ENCODE data around the gene NECTIN2. TPM values are rescaled to one million over a fixed set of nuclear protein-coding genes. Genes with fewer than 3 reads are reported as not detected.
A peak's percentile ranks its signal among the peaks of the same experiment; 100 is the strongest.

NECTIN2 gene
- total RNA-seq, 1 donor from 2014 or later: 240 TPM

DNA sequence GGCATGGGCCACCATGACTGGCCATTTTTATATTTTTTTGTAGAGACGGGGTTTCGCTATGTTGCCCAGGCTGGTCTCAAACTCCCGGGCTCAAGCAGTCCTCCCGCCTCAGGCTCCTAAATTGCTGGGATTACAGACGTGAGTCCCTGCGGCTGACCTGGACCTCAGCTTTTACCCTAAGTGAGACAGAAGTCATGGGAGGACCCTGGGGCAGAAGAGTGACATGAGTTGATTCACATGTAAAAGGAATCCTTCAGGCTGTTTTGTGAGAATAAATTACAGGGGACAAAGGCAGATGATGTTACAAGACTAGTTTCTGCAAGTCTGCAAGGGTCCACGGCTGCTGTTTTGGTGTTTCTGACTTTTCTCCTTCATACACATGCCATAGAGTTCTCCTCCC is 39.8 kb upstream of the NECTIN2 start:
- no peak overlapping the region for H3K4me3 ChIP-seq (ENCODE audit: low read depth, low read length)
- H3K27me3 ChIP-seq (ENCODE audit: control insufficient read depth, insufficient read depth, low read length): no peaks in the 10 kb centered on the region
- TF ChIP-seq, protein P1, sequence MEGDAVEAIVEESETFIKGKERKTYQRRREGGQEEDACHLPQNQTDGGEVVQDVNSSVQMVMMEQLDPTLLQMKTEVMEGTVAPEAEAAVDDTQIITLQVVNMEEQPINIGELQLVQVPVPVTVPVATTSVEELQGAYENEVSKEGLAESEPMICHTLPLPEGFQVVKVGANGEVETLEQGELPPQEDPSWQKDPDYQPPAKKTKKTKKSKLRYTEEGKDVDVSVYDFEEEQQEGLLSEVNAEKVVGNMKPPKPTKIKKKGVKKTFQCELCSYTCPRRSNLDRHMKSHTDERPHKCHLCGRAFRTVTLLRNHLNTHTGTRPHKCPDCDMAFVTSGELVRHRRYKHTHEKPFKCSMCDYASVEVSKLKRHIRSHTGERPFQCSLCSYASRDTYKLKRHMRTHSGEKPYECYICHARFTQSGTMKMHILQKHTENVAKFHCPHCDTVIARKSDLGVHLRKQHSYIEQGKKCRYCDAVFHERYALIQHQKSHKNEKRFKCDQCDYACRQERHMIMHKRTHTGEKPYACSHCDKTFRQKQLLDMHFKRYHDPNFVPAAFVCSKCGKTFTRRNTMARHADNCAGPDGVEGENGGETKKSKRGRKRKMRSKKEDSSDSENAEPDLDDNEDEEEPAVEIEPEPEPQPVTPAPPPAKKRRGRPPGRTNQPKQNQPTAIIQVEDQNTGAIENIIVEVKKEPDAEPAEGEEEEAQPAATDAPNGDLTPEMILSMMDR (IDR thresholded peaks at IDR 0.05; ENCODE audit: insufficient read depth, low read length, poor library complexity, severe bottlenecking): no peak
- DNase-seq (ENCODE audit: low read depth): no peak
- no peaks in the 10 kb centered on the region for H3K36me3 ChIP-seq (ENCODE audit: control insufficient read depth, insufficient read depth, low read length)

DNA sequence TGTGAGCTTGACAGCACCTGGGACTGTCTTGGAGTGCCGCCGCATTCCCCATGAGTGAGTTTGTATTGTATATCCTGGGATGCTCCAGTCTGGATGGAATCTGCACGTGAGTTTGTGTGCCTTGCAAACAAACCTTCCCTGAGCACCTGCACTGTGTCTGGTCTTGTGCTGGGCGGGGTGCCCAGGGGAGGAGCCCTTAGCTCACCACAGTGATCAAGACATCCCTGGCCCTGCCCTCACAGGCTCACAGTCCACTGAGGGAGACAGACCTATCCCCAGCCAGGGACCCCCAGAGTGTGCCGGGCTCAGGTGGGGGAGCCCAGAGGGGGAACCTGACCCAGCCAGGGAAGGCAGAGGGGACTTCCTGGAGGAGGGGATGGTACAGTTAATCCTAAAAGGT is 38.9 kb upstream of the NECTIN2 start:
- no peaks in the 10 kb centered on the region for H3K27me3 ChIP-seq (ENCODE audit: control insufficient read depth, insufficient read depth, low read length)
- TF ChIP-seq, protein P1 (IDR thresholded peaks at IDR 0.05; ENCODE audit: insufficient read depth, low read length, poor library complexity, severe bottlenecking): no peak
- no peak for DNase-seq (ENCODE audit: low read depth)
- H3K36me3 ChIP-seq (ENCODE audit: control insufficient read depth, insufficient read depth, low read length): no peaks in the 10 kb centered on the region
- H3K4me3 ChIP-seq (ENCODE audit: low read depth, low read length): no peak overlapping the region

DNA sequence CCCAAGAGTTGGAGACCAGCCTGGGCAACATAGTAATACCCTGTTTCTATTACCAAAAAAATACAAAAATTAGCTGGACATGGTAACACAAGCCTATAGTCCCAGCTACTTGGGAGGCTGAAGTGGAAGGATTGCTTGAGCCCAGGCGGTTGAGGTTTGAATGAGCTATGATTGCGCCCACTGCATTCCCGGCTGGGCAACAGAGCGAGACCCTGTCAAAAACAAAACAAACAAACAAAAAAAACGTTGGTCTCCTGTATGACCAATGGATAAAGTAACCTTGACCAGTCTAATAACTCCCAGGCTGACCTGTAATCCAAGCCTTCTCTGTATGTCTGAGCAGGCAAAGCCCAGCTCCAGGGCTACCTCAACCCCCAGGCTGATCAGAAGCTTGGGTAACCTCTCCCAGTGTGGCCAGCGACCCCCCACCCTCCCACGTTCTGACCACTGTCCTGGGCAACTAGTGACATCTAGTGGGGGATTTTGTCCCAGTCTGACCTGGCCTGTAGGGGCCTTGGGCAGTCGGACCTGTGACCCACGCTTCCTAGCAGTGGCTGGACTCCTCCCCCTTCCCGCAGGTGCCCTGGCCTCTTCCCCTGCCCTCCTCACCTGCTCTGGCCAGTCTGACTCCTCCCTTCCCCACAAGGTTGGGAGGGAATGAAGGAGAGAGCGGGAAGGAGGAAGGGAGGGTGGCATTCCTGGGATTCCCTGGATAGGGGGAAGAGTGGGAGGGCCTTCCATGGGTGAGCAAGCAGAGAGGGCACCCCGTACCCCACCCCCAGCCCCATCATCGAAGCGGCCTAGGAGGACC is 38.2 kb upstream of the NECTIN2 start:
- Histone ChIP-seq H3K27me3 (ENCODE audit: control insufficient read depth, insufficient read depth, low read length) (no peaks in the 10 kb centered on the region), H3K36me3 (ENCODE audit: control insufficient read depth, insufficient read depth, low read length) (no peaks in the 10 kb centered on the region), H3K4me3 (ENCODE audit: low read depth, low read length) (no peak overlapping the region)
- peak; percentile 43 for DNase-seq (ENCODE audit: low read depth)
- TF ChIP-seq, protein P1 (IDR thresholded peaks at IDR 0.05; ENCODE audit: insufficient read depth, low read length, poor library complexity, severe bottlenecking): peak; percentile 37

DNA sequence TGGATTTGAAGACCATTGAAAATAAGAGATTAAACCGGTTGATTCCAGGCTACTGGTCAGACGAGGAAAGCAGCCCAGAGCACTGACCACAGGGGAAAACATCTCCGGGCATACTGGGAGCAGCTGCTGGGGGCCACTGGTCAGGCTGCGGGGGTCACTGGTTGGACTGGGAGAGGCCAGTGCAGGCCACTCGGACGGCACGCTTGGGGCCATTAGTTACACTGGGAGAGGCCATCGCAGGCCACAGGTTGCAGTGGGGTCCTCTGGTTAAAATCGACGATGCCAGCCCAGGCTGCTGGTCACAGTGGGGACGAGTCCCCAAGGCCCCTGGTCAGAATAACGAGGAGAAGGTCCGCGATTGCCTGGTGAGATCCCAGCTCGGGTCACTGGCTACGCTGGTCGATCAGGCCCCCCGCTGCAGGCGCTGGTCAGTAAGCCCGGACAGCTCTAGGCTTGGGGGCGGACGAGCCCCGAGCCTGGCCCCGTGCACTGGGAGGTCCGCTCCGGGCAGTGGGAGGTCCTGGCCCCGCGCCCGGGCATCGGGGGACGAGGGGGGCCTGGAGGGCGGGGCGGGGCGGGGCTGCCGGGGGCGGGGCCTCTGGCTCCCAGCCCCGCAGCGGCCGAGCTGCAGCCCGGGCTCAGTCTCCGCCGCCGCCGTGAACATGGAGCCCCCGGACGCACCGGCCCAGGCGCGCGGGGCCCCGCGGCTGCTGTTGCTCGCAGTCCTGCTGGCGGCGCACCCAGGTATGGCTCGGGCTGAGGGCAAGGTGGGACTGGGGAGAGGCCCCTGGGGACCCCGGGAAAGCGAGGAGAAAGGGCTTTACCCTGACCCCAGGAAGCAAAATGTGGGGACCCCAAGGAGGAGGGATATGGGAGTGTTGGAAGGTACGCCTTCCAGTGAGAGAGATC is 37.4 kb upstream of the NECTIN2 start, which contains the start of gene BCAM:
BCAM (plus strand) TSS at position 641 of the 909 bp plus-strand sequence; CDS start at position 663, 22 bp downstream.
- no peaks in the 10 kb centered on the region for H3K27me3 ChIP-seq (ENCODE audit: control insufficient read depth, insufficient read depth, low read length)
- TF ChIP-seq, protein P1 (IDR thresholded peaks at IDR 0.05; ENCODE audit: insufficient read depth, low read length, poor library complexity, severe bottlenecking): no peak
- H3K36me3 ChIP-seq (ENCODE audit: control insufficient read depth, insufficient read depth, low read length): no peaks in the 10 kb centered on the region
- DNase-seq (ENCODE audit: low read depth): no peak
- H3K4me3 ChIP-seq (ENCODE audit: low read depth, low read length): peak within 1 kb of the TSS; percentile 68

DNA sequence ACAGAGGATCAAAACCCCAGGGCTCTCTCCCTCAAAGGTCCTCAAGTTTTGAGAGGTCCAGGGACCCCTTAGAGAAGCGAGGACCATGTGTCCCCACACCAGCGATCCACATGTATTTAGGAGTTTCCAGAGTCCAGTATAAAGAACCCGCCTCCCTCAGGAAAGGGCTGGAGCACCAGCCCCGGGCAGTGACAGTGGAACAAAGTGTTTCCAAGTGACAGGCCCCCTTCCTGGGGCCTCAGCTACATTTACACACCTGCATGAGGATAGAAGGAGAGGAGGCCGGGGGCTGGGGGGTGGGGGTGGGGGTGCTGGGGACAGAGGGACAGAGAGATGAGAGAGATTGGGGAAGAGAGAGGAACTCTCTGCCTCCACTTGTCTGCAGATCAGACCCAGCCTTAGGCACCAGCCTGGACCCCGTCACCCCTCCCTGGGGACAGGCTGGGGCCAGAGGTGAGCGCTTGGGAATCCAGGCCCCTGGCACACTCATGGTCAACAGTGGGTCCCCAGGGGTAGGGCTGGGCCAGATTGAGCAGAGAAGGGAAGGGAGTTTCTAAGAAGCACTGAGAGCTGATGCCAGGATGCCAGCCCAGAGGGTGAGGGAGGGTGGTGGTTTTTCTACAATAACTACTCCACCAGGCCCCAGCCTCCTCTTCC is 36.4 kb upstream of the NECTIN2 start:
- no peak for DNase-seq (ENCODE audit: low read depth)
- Histone ChIP-seq H3K36me3 (ENCODE audit: control insufficient read depth, insufficient read depth, low read length) (no peaks in the 10 kb centered on the region), H3K4me3 (ENCODE audit: low read depth, low read length) (peak overlapping the region; percentile 68), H3K27me3 (ENCODE audit: control insufficient read depth, insufficient read depth, low read length) (no peaks in the 10 kb centered on the region)
- TF ChIP-seq, protein P1 (IDR thresholded peaks at IDR 0.05; ENCODE audit: insufficient read depth, low read length, poor library complexity, severe bottlenecking): no peak

Data from kidney epithelial cell (primary cell).